ENCODE data around the gene WNK2. TPM values are rescaled to one million over a fixed set of nuclear protein-coding genes. Genes with fewer than 3 reads are reported as not detected.
"Not testable (repeated sequence)": the region's sequence is repeated elsewhere in the genome, so short reads cannot be mapped to it uniquely, and the experiment has no call there.

The WNK2 gene
- total RNA-seq = 0.06 TPM in 1 of 2 replicates, not detected in the other

DNA sequence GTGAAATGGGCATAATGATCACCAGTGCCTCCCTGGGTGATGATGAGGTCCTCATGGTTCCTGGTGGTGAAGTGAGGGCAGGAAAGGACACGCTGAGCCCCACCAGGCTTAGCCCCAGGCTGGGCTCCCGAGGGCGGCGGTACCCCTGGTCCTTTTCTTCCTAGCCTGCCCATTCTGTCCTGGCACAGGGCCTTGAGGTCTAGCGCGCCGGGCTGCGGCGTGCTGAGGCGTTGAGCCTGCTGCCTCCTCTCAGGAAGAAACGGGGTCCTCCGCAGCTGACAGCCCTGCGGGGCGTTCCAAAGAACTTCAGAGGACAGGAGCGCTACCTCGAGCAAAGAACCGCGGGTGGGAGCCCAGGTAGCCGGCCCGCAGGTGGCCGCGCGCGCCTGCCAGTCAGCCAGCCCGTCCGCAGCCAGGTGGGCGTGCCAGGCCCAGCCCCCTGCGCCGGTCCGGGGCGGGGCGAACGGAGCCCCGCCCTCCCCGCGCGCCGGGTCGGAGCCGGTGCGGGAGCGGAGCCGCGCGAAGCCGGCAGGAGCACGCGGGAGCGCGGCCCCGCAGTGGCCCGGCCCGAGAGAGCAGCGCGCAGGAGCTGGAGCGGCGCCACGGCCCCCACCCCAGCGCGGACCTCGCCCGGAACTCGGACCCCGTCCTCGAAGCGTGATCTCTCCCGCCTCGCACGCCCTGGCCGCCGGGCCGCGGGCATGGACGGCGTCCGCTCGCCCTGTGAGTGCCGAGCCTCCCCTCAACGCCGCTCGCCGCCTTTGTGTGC, at the start of gene WNK2:
Gene WNK2, plus strand, starts transcription at position 477 of the 769 bp plus-strand sequence. CDS start 791 bp downstream, outside the sequence.
- DNase-seq (ENCODE audit: extremely low read depth, low read depth, low spot score) = no peak

DNA sequence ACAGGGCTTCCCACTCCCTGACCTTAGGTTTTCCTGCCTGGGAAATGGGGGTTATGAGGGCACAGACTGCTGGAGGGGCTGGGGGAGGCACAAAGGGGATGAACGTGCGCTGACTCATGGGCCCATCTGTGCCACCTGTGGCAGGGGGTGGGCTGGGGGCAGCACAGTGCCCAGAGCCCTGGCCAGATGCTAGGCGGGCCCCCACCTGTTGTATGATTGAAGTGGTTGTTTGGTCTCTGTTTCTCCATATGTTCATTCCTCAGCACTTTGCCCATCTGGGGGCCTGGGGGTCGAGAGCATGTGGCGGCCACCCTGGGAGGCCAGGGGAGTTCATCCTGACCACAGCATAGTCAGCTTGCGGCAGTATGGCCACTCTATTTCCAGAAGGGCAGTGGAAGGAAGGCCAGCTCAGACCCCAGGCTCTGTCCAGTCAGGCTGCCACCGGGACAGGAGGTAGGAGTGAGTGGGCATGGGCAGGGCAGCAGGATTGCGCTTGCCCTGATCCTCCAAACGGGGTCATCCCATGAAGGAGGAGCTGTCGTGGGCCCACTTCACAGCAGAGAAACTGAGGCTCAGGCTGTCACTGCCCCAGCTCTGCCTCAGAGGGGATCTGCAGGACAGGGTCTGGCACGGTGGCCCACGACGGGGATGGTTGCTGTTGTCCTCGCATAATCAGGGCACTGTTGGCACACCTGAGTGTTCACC, 49.0 kb upstream of the WNK2 start:
- no peak for DNase-seq (ENCODE audit: extremely low read depth, low read depth, low spot score)

DNA sequence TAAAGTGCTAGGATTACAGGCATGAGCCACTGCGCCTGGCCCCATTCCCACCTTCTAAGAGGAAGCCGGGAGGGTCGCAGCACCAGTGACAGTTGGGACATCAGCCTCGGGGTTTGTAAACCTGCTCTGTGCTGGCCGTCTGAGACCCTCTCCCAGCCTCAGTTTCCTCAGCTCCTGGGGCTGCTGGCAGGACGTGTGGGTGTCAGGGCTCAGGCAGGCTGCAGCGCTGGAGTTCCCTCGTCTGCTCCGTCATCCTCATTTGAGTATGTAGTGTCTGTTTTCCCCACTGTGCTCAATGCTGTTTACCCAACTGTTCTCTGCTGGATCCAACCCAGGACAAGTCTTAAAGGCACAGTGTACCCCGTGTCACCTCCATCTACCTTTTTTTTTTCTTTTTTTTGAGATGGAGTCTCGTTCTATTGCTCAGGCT, 47.9 kb upstream of the WNK2 start:
- no peak for DNase-seq (ENCODE audit: extremely low read depth, low read depth, low spot score)

DNA sequence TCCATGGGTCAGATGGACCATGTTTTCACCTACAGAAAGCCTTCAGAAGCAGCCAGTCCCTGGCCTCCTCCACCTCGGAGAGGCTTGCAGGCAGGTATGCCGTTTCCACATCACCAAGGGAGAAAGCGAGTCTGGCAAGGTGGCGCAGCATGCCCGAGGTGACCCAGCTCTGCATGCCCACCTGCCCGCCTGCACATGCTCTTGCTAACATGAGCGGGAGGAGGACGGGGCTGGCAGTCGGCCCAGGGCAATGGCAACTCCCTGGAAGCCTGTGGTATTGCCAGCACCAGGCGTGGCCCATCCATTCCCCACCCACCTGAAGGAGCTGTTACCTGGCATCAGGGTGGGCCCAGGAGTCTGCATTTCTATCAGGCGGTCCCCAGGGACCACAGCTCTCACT, 46.6 kb upstream of the WNK2 start:
- no peak for DNase-seq (ENCODE audit: extremely low read depth, low read depth, low spot score)

DNA sequence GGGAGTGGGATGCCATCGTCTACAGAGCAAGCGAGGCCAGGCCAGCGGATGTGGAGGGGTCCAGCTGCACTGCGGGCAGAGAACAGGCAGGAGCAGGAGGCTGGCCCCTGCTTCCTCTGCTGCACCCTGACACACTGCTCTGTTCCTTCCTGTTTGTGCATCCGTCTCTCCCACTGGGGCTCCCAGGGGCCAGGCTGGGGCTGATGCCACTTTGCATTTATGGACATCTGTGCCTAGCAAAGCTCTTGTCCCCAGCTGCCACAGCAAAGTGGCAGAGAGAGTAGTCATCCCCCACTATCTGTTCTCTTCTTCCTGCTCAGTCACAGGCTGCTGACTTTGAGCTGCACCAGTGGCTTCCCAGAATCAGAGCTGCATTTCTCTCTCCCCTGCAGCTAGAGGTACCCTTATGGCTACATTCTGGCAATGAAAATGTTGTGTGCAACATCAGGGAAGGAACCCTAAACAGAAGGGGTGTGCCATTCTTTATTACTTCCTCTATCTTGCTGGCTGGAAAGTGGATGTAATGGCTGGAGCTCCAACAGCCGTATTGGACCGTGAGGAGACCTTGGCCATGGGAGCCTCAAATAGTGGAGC, 45.7 kb upstream of the WNK2 start:
- DNase-seq (ENCODE audit: extremely low read depth, low read depth, low spot score) = no peak

DNA sequence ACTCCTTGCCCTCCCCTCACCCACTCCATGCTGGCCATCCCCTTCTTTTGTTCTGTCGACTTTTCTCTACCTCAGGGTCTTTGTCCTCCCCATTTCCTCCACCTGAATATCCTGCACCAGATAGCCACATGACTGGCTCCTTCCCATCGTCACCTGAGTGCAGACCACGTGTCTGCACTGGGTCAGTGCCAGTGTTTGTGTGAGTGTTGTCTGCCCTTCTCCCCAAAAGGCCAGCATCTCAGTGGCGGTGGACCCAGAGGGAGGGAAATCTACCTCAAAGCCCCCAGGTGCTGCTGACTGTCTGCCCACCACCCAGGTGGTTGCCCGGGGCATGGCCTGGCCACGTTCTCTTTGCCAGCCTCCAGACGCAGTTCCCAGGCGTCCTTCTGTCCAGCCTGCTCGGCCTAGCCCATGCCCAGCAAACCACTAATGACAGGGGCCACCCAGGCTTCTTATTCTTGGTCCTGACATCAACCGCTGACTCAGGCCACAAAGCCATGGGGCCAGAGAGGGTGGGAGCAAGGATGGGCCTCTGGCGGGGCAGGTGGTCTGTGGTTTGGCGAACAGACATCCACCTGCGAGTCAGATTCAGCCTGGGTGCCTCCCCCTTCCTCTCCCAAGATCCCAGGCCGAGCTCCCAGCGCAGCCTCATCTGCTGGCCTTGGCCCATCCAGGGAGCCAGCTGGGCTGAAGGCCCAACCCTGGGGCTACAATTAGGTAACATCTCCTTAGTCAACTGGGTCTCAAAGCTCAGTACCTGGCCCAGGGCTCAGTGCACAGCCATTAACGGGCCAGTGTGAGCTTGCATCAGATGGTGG, 44.4 kb upstream of the WNK2 start:
- no peak for DNase-seq (ENCODE audit: extremely low read depth, low read depth, low spot score)

DNA sequence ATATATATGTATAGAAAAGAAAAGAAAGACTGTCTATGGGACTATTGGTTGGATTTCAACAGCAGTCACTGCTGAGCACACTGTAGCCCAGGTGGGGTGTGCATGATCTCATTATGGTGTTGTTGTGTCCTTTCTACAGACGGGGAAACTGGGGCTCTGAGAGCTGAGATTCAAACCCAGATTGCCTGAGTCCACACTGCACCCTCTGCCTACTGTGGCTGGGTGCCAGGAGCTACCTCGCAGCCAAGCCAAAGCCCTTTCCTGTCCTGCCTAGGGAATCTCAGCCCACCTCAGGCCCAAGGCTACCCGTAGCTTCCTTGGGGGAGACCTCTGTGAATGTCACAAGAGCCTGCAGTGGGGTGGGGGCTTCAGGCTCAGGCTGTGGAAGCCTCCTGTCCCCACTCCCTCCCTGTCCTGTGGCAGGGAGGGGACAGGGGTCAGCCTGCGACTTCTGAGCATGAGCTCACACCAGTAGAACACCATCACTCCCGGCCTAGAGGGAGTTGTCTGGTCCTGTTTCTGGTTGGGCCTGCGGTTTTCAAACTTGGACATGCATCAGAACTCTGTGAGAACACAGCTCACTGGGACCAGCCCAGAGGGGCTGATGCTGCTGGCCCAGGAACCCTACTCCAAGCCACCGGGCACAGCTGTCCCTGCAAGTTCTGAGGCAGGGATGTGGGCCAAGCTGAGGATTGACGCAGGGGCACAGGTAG, 42.0 kb upstream of the WNK2 start:
- no peak for DNase-seq (ENCODE audit: extremely low read depth, low read depth, low spot score)

DNA sequence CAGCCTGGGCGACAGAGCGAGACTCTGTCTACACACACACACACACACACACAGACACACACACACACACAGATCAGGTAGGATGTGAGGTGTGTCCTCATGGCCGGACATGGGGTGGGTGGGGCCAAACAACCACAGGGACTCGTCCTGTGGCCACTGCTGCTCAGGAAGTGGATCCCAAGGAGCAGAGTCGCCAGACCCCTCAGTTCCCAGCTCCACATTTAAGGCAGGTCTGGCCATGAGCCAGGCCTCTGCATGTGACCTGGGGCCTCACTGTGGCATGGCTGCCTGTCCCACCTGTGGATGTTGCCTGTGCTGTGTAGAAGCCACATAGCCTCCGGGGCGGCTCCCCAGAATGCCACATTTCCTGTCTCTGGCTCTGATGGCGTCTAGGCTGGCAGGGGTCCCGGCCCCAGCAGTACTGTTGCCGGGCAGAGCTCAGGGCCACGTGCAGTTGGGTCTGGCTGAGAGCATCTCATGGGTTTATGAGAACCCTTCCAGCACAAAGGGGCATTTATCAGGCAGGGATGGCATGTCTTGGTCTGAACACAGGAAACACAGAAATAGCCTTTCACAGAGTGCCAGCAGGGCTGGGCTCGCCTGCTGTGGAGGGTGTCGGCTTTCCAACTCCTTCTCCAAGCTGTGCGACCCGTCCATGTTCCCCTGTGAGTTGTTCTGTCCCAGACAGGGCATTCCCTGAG, 40.0 kb upstream of the WNK2 start:
- DNase-seq (ENCODE audit: extremely low read depth, low read depth, low spot score) = no peak

DNA sequence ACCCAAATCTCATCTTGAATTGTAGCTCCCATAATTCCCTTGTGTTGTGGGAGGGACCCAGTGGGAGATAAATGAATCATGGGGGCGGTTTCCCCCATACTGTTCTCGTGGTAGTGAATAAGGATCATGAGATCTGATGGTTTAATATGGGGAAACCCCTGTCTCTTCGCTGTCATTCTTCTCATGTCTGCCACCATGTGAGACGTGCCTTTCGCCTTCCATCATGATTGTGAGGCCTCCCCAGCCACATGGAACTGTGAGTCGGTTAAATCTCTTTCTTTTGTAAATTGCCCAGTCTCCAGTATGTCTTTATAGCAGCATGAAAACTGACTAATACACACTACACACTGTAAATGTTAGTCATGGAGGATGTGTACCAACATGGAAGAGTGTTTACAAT, 37.2 kb upstream of the WNK2 start:
- not testable (repeated sequence) for DNase-seq (ENCODE audit: extremely low read depth, low read depth, low spot score)

DNA sequence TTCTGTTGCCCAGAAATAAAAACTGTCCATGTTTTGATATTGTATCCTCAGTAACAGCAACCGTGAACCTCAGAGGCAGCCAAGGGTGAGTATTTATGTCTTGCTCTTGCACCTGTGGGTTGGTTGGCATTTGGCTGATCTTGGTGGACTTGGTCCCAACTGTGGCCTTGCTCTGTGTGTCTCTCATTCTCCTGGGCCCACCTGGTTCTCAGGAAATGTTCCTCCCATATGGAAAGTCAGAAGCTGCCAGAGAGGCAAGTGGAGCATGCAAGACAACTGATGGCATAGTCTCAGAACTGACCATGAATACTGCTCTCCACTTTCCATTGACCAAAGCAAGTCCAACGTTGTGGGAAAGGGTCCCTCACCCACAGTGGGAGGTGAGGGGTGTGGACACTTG, 36.3 kb upstream of the WNK2 start:
- no peak for DNase-seq (ENCODE audit: extremely low read depth, low read depth, low spot score)

DNA sequence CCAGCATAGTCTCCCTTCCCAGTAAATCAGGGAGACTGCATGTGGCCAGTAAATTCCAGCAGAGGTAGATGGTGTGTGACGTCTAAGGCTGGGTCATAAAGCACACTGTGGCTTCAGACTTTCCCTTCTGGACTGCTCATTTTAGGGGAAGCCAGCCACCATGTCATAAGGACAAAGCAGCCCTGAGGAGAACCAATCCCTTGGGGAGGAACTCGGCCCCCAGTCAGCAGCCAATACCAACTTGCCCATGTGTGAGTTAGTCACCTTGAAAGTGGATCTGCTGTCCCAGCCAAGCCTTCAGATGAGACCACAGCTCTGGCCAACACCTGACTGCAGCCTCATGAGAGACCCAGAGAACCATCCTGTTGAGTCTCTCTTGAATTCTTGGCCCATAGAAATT, 35.2 kb upstream of the WNK2 start:
- DNase-seq (ENCODE audit: extremely low read depth, low read depth, low spot score) = no peak

DNA sequence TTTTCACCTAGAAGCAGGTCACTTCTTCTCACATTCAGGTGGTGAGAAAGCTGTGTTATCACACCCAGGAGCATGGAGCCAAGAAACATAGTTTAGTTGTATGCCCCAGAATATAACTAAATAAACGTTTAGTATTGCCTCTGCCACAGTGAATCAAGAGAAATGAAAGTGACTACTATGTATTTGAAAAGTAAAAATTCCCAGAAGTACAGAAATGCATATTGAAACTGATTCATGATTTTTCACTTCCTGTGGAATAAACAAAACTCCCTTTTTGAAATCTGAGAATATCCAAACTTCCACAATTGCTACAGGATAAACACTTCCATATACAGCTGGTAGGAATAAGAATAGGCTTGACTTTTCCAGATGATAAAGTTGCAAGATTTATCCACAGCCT, 34.6 kb upstream of the WNK2 start:
- DNase-seq (ENCODE audit: extremely low read depth, low read depth, low spot score) = no peak

DNA sequence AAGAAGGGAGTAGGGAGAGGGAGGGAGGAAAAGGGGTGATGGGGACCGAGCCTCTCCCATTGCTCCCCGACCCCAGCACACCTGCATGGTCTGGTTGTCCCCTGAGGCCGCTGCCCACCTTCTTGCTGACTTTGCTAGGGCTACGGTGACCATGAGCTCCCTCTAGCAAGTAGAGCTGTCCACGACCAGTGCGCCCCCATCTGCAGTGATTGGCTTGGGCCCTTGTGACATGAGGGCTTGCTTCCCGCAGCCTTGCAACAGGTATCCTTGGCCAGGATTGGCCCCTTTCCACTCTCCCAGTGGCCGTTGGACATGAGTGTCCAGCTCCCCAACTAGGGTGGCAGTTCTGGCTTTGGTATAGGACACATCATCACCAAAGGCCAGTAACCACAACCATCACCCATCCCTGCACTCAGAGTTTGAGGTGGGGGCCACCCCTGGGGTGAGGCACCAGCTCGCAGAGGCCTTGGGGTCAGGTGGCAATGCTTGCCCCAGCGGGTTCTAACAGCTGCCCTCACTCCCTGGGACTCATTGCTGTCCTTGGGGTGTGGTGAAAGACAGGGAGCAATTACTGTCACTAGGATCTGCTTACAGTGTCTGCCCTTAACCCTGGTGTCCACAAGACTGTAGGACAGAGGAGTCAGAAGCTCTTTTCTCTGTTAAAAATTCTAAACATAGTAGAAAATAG, 32.7 kb upstream of the WNK2 start:
- no peak for DNase-seq (ENCODE audit: extremely low read depth, low read depth, low spot score)

DNA sequence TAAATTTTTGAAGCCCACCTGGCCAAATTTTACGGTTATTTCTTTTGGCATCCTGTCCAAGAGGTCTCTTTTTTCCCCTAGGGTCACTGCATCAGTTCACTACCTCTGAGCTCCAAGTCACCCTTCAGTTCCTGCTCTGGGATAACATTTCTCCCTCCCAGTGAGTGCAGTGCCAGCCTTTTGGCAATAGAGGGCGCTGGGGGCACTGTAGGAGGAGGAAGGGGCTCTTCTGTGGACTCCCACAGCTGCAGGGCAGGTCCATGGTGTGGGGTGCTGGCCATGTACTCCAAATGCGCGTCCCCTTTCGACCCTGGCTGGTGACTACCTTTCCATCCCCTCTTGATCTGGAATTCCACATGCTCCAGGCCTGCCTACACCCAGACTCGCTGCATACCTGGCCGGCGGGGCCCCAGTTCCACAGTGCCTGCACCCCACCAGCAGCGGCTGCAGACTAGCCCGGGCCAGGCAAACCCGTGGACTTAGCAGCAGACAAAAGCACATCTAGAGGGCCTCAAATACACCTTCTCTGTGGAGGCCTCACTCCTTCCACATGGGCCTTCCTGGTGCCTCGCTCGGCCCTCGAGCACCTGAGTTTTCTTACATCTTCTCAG, 29.5 kb upstream of the WNK2 start:
- no peak for DNase-seq (ENCODE audit: extremely low read depth, low read depth, low spot score)

DNA sequence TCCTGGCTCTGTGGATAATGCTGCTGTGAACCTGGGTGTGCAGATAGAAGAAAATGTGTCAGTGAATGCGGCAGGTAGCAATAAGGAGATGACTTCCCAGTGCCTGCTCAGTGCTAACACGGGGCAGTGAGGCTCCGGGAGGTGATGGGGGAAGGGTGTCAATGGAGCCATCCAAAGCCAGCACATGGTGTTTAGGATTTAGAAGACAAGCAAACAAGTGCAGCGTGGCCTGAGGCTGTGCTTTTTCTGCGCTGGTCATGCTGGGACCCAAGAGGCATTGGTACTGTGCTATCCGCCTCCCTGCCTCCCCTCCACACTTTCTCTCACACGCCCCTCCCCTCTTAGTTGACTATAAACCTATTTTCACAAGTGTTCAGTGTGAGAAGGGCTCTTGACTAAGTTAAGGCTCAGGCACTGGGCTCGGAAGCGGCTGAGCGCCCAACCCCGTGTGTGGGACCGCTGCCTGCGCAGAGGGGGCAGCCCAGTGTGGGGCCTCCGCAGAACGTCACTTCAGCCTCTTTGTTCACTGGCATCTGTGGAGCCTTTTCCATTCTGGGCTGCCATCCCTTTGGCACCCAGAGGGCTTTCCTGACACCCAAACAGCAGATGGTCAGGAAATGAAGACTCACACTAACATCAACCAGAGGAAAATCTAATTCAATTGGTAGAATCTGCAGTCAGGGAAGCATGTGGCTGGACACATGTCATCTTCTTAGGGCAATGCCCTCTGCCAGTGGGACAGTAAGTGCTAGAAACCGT, 28.0 kb upstream of the WNK2 start:
- no peak for DNase-seq (ENCODE audit: extremely low read depth, low read depth, low spot score)

DNA sequence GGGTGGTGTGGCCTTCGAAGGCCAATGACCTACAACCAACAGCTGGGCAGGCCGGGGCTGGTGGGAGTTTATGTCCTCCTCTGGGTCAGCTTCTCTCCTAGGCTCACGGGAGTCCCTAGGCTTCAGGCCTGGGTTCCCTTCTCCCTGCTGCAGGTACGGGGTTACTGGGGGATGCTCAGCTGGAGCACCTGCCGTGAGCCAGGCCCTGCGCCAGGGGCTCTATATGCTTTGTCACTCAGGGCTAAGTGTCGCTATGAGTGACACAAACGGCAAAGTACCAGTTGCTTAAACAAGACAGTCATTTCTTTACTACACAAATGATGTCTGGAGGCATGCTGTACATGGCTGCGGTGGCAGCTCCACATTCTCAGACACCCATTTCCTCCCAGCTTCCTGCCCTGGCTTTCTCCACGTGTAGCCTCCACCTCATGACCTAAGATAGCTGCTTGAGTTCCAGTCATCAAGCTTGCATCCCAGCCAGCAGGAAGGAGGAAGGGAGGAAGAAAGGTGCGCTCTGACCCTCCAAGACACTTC, 27.4 kb upstream of the WNK2 start:
- no peak for DNase-seq (ENCODE audit: extremely low read depth, low read depth, low spot score)

DNA sequence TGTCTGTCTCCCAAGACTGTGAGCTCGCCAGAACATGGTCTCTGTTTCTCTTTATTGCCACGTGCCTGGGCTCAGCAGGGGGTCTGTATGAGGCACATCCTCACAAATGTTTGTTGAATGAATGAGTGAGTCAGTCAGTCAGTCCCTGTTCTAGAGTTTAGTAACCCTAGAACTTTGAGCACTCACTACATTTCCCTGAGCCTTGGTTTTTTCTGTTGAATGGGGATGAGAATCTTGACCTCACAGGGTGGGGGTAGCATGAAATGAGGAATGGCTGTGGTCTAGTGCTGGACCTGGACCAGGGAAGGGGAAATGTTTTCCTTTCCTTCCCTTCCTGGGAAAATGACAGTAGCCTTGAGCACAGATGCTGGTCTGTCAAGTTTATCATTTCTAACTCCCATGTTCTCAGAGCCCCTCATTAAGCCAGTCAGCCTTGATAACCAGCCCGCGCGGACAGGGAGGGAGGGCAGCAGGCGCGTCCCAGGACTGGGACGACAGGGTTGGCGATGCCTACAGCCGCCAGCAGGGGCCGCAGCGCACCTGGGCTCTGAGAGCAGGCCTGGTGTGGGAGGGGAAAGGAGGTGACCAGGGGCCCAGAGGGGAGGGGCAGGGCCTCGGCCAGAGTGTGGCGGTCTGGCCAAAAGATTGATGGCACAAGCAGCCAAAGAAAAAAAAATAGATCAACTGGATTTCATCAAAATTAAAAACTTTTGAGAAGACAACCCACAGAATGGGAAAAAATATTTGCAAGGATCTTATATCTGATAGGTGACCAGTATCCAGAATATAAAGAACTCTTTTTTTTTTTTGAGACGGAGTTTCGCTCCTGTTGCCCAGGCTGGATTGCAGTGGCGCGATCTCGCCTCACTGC, 24.1 kb upstream of the WNK2 start:
- no peak for DNase-seq (ENCODE audit: extremely low read depth, low read depth, low spot score)

Measured in glomerular endothelial cell (primary cell).